ENCODE measurements around the gene UTS2R. TPM values are rescaled to one million over a fixed set of nuclear protein-coding genes. Genes with fewer than 3 reads are reported as not detected.

The UTS2R gene
- total RNA-seq, 1 donor = not detected

DNA sequence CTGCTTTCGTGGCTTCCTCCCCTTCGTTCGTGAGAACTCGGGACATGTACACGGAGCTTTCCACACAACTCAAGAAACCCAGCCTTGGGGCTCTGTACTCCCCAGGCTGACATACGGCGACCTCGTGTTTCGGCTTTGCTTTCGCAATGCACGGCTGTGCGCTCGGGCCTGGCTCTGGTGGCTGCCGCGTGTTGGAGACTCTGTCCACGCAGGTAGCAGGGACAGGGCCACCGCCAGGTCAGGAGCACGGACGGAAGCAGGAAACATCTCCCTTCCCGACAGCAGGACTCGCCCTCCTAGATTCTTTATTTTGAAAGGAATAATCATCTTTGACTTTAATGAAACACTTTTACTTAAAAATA, 17.3 kb downstream of the UTS2R start:
- no peak overlapping the region for H3K4me3 ChIP-seq (ENCODE audit: insufficient read depth, low read length)
- H3K4me1 ChIP-seq (ENCODE audit: insufficient read depth, low read length) = peaks cover 8% of the 10 kb centered on the region
- no peak overlapping the region for H2AFZ ChIP-seq (ENCODE audit: low read length)
- peaks cover 37% of the 10 kb centered on the region for H3K27me3 ChIP-seq (ENCODE audit: insufficient read depth, low read length)
- TF ChIP-seq, protein P1, sequence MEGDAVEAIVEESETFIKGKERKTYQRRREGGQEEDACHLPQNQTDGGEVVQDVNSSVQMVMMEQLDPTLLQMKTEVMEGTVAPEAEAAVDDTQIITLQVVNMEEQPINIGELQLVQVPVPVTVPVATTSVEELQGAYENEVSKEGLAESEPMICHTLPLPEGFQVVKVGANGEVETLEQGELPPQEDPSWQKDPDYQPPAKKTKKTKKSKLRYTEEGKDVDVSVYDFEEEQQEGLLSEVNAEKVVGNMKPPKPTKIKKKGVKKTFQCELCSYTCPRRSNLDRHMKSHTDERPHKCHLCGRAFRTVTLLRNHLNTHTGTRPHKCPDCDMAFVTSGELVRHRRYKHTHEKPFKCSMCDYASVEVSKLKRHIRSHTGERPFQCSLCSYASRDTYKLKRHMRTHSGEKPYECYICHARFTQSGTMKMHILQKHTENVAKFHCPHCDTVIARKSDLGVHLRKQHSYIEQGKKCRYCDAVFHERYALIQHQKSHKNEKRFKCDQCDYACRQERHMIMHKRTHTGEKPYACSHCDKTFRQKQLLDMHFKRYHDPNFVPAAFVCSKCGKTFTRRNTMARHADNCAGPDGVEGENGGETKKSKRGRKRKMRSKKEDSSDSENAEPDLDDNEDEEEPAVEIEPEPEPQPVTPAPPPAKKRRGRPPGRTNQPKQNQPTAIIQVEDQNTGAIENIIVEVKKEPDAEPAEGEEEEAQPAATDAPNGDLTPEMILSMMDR (IDR thresholded peaks at IDR 0.05; ENCODE audit: extremely low read depth, low read depth, low read length) = no peak
- H3K79me2 ChIP-seq (ENCODE audit: insufficient read depth, low read length) = no peaks in the 10 kb centered on the region
- H3K9me3 ChIP-seq (ENCODE audit: low read depth, low read length) = no peaks in the 10 kb centered on the region
- no peaks in the 10 kb centered on the region for H4K20me1 ChIP-seq (ENCODE audit: insufficient read depth, low read length)
- no peak overlapping the region for H3K4me2 ChIP-seq (ENCODE audit: insufficient read depth, low read length)
- H3K36me3 ChIP-seq (ENCODE audit: insufficient read depth, low read length) = no peaks in the 10 kb centered on the region
- no peak overlapping the region for H3K27ac ChIP-seq (ENCODE audit: low read depth, low read length)
- no peak for DNase-seq (ENCODE audit: insufficient read length, low spot score, missing footprints)

GRCh38 chr17:82389379-82389778, 17.8 kb downstream of the UTS2R start:
- Histone ChIP-seq H4K20me1 (ENCODE audit: insufficient read depth, low read length) (no peaks in the 10 kb centered on the region), H3K36me3 (ENCODE audit: insufficient read depth, low read length) (no peaks in the 10 kb centered on the region), H3K4me1 (ENCODE audit: insufficient read depth, low read length) (peaks cover 8% of the 10 kb centered on the region), H3K4me3 (ENCODE audit: insufficient read depth, low read length) (no peak overlapping the region), H3K9me3 (ENCODE audit: low read depth, low read length) (no peaks in the 10 kb centered on the region), H3K79me2 (ENCODE audit: insufficient read depth, low read length) (no peaks in the 10 kb centered on the region), H3K27me3 (ENCODE audit: insufficient read depth, low read length) (peaks cover 36% of the 10 kb centered on the region), H3K27ac (ENCODE audit: low read depth, low read length) (no peak overlapping the region), H2AFZ (ENCODE audit: low read length) (no peak overlapping the region), H3K4me2 (ENCODE audit: insufficient read depth, low read length) (no peak overlapping the region)
- DNase-seq (ENCODE audit: insufficient read length, low spot score, missing footprints) = no peak
- TF ChIP-seq, protein P1 (IDR thresholded peaks at IDR 0.05; ENCODE audit: extremely low read depth, low read depth, low read length) = no peak

DNA sequence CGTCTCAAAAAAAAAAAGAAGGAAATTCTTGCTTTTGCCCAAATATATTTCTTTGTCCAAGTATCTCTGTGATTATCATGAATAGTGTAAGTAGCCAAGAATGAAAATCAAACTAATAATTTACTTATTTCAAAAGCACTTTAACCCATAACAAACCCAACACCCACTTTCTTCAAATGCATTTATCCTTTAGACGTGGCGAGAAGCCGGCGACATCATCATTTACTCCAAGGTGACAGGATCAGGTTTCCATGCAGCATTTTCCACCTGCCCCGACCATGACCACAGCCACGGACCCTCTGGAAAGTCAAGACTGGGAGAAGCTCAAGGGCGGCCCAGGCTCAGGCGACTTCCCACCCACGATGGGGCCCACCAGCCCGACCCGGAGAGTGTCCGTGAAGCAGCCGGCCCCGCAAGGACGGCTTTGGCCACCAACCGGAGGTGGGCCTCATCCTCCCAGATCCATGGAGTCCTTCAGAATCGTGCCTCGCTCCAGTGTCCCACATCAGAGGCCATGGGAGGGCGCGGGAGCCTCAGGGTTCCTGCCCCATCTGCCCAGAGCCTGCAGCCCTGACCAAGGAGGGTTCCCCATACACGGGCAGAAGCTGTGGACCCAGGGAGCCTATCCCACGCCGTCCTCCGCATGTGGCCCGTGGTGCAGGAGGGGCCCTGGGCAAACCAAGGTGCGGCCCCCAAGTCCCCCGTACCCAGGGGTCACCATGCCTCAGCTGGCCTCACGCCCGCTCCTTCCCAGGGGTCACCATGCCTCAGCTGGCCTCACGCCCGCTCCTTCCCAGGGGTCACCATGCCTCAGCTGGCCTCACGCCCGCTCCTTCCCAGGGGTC, 18.7 kb downstream of the UTS2R start:
- H3K27me3 ChIP-seq (ENCODE audit: insufficient read depth, low read length) = peaks cover 29% of the 10 kb centered on the region
- DNase-seq (ENCODE audit: insufficient read length, low spot score, missing footprints) = no peak
- no peaks in the 10 kb centered on the region for H3K9me3 ChIP-seq (ENCODE audit: low read depth, low read length)
- TF ChIP-seq, protein P1 (IDR thresholded peaks at IDR 0.05; ENCODE audit: extremely low read depth, low read depth, low read length) = no peak
- no peaks in the 10 kb centered on the region for H4K20me1 ChIP-seq (ENCODE audit: insufficient read depth, low read length)
- H3K79me2 ChIP-seq (ENCODE audit: insufficient read depth, low read length) = no peaks in the 10 kb centered on the region
- no peak overlapping the region for H3K4me3 ChIP-seq (ENCODE audit: insufficient read depth, low read length)
- no peak overlapping the region for H3K27ac ChIP-seq (ENCODE audit: low read depth, low read length)
- H3K36me3 ChIP-seq (ENCODE audit: insufficient read depth, low read length) = no peaks in the 10 kb centered on the region
- H3K4me1 ChIP-seq (ENCODE audit: insufficient read depth, low read length) = peaks cover under 1% of the 10 kb centered on the region
- no peak overlapping the region for H3K4me2 ChIP-seq (ENCODE audit: insufficient read depth, low read length)
- no peak overlapping the region for H2AFZ ChIP-seq (ENCODE audit: low read length)

DNA sequence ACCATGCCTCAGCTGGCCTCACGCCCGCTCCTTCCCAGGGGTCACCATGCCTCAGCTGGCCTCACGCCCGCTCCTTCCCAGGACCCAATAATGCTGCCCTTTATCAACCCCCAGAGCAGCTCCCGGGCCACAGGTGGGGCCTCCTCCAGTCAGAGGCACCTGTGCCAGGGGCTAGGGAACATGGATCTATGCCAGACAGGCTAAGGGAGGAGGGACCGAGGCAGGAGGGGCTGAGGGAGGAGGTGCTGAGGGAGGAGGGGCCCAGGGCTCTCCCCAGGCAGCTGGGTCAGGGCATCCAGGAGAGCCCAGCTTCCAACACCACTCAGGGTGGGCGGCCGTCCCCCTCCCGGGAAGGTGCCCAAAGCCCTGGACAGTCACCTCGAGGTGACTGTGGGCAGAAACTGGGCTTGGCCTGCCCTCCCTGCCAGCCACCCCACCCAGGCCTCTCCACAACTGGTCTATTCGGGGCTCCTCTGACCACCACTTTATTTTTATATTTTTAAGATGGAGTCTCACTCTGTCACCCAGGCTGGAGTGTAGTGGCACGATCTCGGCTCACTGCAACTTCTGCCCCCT, 19.4 kb downstream of the UTS2R start:
- H2AFZ ChIP-seq (ENCODE audit: low read length) = no peak overlapping the region
- TF ChIP-seq, protein P1 (IDR thresholded peaks at IDR 0.05; ENCODE audit: extremely low read depth, low read depth, low read length) = no peak
- no peak overlapping the region for H3K4me3 ChIP-seq (ENCODE audit: insufficient read depth, low read length)
- H3K4me1 ChIP-seq (ENCODE audit: insufficient read depth, low read length) = peaks cover under 1% of the 10 kb centered on the region
- no peak overlapping the region for H3K27ac ChIP-seq (ENCODE audit: low read depth, low read length)
- H3K4me2 ChIP-seq (ENCODE audit: insufficient read depth, low read length) = no peak overlapping the region
- no peaks in the 10 kb centered on the region for H3K36me3 ChIP-seq (ENCODE audit: insufficient read depth, low read length)
- H4K20me1 ChIP-seq (ENCODE audit: insufficient read depth, low read length) = no peaks in the 10 kb centered on the region
- H3K9me3 ChIP-seq (ENCODE audit: low read depth, low read length) = no peaks in the 10 kb centered on the region
- no peaks in the 10 kb centered on the region for H3K79me2 ChIP-seq (ENCODE audit: insufficient read depth, low read length)
- peak; percentile 76 for DNase-seq (ENCODE audit: insufficient read length, low spot score, missing footprints)
- peaks cover 22% of the 10 kb centered on the region for H3K27me3 ChIP-seq (ENCODE audit: insufficient read depth, low read length)
